Activated CD8-positive, alpha-beta T cell treated with anti-CD3 and anti-CD28 coated beads for 36 hours (primary cell): ENCODE results near the gene DHX30. TPM values are rescaled to one million over a fixed set of nuclear protein-coding genes. Genes with fewer than 3 reads are reported as not detected.

Experiments used
- ATAC-seq: fragments of 200-7000 bp; cut with Tn5 transposase; one replicate; pipeline ENCODE4 v1.10.0; 2021; ENCODE audit warnings: mild to moderate bottlenecking, moderate library complexity
- CTCF ChIA-PET: fragments of 350-600 bp; sonication (Branson Sonifier 250); formaldehyde crosslinking; loops from one replicate; lab custom pipeline; 2021; ENCODE audit warnings: antibody characterized with exemption; lab: Charles Lee
- POLR2A ChIA-PET: fragments of 350-600 bp; sonication (Branson Sonifier 250); formaldehyde crosslinking; loops from one replicate; lab custom pipeline; 2021; ENCODE audit warnings: antibody characterized with exemption; lab: Charles Lee
- DNase-seq: peaks from one replicate; pipeline ENCODE4 v3.0.0-alpha.2; 2020
- H3K27ac Mint-ChIP-seq: one replicate; pipeline ENCODE4 v1.8.0; 2021; ENCODE audit warnings: mild to moderate bottlenecking, mixed read lengths
- H3K27me3 Mint-ChIP-seq: one replicate; pipeline ENCODE4 v1.8.0; 2021; ENCODE audit warnings: mixed read lengths
- H3K36me3 Mint-ChIP-seq: one replicate; pipeline ENCODE4 v1.8.0; 2021; ENCODE audit warnings: low read depth, mixed read lengths
- H3K4me1 Mint-ChIP-seq: one replicate; pipeline ENCODE4 v1.8.0; 2021; ENCODE audit warnings: low read depth, mixed read lengths
- H3K4me3 Mint-ChIP-seq: one replicate; pipeline ENCODE4 v1.8.0; 2021; ENCODE audit warnings: mild to moderate bottlenecking, moderate library complexity, mixed read lengths
- H3K9me3 Mint-ChIP-seq: one replicate; pipeline ENCODE4 v1.8.0; 2021; ENCODE audit warnings: mixed read lengths
- intact Hi-C: fragments of 100-400 bp; cut with micrococcal nuclease; formaldehyde crosslinking; loops from one replicate; pipeline ENCODE4 v1.10.0; 2022
- total RNA-seq, 2 experiments: library from RNA; stranded (reverse); gene quantifications; one replicate each; pipeline ENCODE4 v1.2.3, GENCODE V29; 2021
- TF ChIP-seq, protein P1 (sequence below): fragments of 200-600 bp; IDR thresholded peaks from one replicate; pipeline ENCODE4 v1.8.0; 2022; ENCODE audit warnings: antibody characterized with exemption, mild to moderate bottlenecking

The DHX30 gene
- total RNA-seq, 2 experiments from 2014 or later, result 81.5 to 84.2 TPM

DNA sequence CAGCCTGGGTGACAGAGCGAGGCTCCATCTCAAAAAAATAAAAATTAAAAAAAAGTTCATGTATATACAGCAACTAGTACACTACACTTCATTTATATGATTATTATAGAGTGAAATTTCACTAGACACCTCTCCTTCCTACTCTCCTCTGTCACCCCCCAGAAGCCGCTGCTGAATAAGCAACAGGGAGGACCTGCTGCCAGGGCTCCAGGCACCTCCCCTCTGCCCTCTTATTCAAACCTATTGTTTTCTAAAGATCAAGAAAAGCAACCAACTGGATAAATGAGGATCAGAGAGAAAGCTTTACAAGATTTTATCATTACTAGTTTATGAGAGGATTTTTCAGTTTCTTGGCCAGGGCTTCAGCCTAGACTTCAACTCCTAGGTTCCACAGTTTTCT is 71.5 kb downstream of the DHX30 start:
- Mint-ChIP-seq H3K4me1 (peaks cover 8% of the 10 kb centered on the region), H3K36me3 (peaks cover 26% of the 10 kb centered on the region), H3K4me3 (no peak overlapping the region), H3K9me3 (no peaks in the 10 kb centered on the region), H3K27me3 (no peaks in the 10 kb centered on the region), H3K27ac (no peak overlapping the region)
- TF ChIP-seq, protein P1, sequence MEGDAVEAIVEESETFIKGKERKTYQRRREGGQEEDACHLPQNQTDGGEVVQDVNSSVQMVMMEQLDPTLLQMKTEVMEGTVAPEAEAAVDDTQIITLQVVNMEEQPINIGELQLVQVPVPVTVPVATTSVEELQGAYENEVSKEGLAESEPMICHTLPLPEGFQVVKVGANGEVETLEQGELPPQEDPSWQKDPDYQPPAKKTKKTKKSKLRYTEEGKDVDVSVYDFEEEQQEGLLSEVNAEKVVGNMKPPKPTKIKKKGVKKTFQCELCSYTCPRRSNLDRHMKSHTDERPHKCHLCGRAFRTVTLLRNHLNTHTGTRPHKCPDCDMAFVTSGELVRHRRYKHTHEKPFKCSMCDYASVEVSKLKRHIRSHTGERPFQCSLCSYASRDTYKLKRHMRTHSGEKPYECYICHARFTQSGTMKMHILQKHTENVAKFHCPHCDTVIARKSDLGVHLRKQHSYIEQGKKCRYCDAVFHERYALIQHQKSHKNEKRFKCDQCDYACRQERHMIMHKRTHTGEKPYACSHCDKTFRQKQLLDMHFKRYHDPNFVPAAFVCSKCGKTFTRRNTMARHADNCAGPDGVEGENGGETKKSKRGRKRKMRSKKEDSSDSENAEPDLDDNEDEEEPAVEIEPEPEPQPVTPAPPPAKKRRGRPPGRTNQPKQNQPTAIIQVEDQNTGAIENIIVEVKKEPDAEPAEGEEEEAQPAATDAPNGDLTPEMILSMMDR, result no peak
- intact Hi-C loops, result no loop called here
- ATAC-seq (no peak), DNase-seq (no peak)
- ChIA-PET POLR2A (no interaction called here), CTCF (interaction anchor here (0.8 to 1.3 kb wide), 4 partner anchors 49 to 238 kb away, joined by 3 to 5 read pairs (median 4); no protein-coding TSS in a partner anchor)

DNA sequence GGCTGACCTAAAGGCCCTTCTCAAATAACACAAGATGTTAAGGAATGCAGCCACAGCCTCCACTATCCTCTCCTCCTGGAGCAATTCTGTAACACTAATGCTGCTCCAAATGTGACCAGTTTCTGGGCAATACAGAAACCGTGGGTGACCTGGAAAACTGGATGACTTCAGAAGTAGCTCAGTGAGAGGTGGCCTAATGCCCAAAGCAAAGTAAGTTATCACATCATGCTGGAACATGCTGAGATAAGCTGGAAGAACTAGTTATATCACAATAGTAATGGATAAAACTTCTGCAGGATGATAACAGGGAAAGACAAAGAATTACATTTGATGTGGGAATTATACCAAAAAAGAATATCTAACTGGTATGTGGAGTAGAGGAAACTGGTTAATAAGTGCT is 72.0 kb downstream of the DHX30 start:
- DNase-seq (no peak), ATAC-seq (no peak)
- Mint-ChIP-seq H3K27me3 (no peaks in the 10 kb centered on the region), H3K27ac (no peak overlapping the region), H3K9me3 (no peaks in the 10 kb centered on the region), H3K36me3 (peaks cover 24% of the 10 kb centered on the region), H3K4me3 (no peak overlapping the region), H3K4me1 (peaks cover 8% of the 10 kb centered on the region)
- TF ChIP-seq, protein P1, result no peak
- CTCF ChIA-PET, result interaction anchor here (0.8 to 1.3 kb wide), 3 partner anchors 50 to 237 kb away, joined by 3 to 5 read pairs (median 3); no protein-coding TSS in a partner anchor
- intact Hi-C loops, result no loop called here
- POLR2A ChIA-PET, result no interaction called here

DNA sequence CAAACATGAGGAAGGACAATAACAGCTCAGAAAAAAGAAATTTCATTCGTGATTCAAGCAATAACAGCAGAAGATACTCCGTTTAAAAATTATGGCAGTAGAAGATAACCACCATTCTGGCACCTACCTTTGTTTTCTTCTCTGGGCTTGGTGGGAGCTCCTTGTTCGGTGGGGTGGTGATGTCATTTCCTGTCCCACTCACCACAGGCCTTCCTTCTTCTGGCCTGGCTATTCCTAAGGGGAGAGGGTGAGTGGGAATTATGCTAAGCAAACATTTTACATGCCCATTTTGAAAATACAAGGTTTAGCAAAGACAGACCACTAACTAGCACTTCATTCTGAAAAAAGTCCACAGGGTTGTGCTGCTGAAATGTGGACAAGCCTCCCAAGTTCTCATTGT is 74.4 kb downstream of the DHX30 start:
- ATAC-seq (no peak), DNase-seq (no peak)
- intact Hi-C loops, result no loop called here
- no peaks in the 10 kb centered on the region for H3K9me3 Mint-ChIP-seq
- TF ChIP-seq, protein P1, result no peak
- POLR2A ChIA-PET, result no interaction called here
- H3K36me3 Mint-ChIP-seq, result peaks cover 6% of the 10 kb centered on the region
- CTCF ChIA-PET, result interaction anchor here (1.1 kb wide), 1 partner anchor 280 kb away, joined by 3 read pairs; no protein-coding TSS in a partner anchor
- no peaks in the 10 kb centered on the region for H3K27me3 Mint-ChIP-seq
- H3K27ac Mint-ChIP-seq, result peak overlapping the region; percentile 14
- H3K4me1 Mint-ChIP-seq, result peaks cover 8% of the 10 kb centered on the region
- no peak overlapping the region for H3K4me3 Mint-ChIP-seq

DNA sequence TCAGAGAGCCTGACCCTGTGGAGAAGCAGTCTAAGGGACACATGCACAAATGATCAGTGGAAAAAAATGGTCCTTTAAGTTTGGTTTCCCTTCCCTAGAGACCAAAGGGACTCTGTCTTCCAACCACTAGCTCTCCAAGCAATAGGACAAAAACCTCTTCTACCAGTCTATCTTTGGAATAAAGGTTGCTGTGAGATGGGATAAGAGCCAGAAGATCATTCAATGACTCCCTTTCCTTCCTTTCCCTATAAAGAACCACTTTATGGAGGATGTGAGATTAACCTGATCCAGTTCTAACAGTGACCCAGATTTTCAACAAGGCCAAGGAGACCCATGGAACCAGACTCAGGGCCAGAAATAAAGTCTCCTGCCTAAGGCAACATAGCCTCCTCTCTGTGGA is 74.8 kb downstream of the DHX30 start:
- CTCF ChIA-PET, result interaction anchor here (1.1 kb wide), 1 partner anchor 280 kb away, joined by 3 read pairs; no protein-coding TSS in a partner anchor
- intact Hi-C loops, result no loop called here
- POLR2A ChIA-PET, result no interaction called here
- peaks cover 8% of the 10 kb centered on the region for H3K4me1 Mint-ChIP-seq
- H3K9me3 Mint-ChIP-seq, result no peaks in the 10 kb centered on the region
- H3K27me3 Mint-ChIP-seq, result no peaks in the 10 kb centered on the region
- ATAC-seq (no peak), DNase-seq (no peak)
- peaks cover 5% of the 10 kb centered on the region for H3K36me3 Mint-ChIP-seq
- H3K4me3 Mint-ChIP-seq, result no peak overlapping the region
- H3K27ac Mint-ChIP-seq, result no peak overlapping the region
- TF ChIP-seq, protein P1, result no peak

DNA sequence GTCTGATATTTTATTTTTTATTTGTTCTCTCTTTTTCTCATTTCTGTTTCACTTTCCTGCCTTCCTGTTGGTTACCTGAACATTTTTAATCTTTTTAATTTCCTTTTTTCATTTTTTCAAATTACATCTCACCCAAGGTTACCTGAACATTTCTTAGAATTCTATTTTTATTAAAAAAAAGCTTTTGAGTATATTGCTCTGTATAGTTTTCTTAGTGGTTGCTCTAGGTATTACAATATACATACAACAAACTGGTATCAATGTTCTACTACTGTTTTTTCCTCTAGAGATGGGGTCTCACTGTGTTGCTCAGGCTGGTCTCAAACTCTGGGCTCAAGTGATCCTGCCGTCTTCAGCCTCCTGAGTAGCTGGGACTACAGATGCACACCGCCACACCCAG is 79.4 kb downstream of the DHX30 start:
- Mint-ChIP-seq H3K9me3 (peaks cover 2% of the 10 kb centered on the region), H3K4me1 (peaks cover 11% of the 10 kb centered on the region), H3K27ac (no peak overlapping the region), H3K27me3 (no peaks in the 10 kb centered on the region), H3K4me3 (no peak overlapping the region), H3K36me3 (peaks cover 12% of the 10 kb centered on the region)
- DNase-seq, result no peak
- intact Hi-C loops, result no loop called here
- CTCF ChIA-PET, result interaction anchor here (0.8 to 1.3 kb wide), 3 partner anchors 9 to 76 kb away, joined by 3 to 4 read pairs (median 4); no protein-coding TSS in a partner anchor
- TF ChIP-seq, protein P1, result no peak
- POLR2A ChIA-PET, result interaction anchor here (0.6 to 1.3 kb wide), 2 partner anchors 10 to 120 kb away, joined by 3 to 4 read pairs; no protein-coding TSS in a partner anchor
- ATAC-seq, result no peak
